IPS-18a (cell line): ENCODE measurements around the gene NEU3.

Experiments used
- H3K27ac ChIP-seq: one replicate; pipeline ENCODE4 v1.5.1; 2013; ENCODE audit warnings: low read length
- H3K27me3 ChIP-seq: one replicate; pipeline ENCODE4 v1.6.1; 2013; ENCODE audit warnings: mild to moderate bottlenecking, low read length; ENCODE audit not compliant: control insufficient read depth, insufficient read depth
- H3K36me3 ChIP-seq: one replicate; pipeline ENCODE4 v1.6.1; 2013; ENCODE audit warnings: low read depth, low read length; ENCODE audit not compliant: control insufficient read depth
- H3K4me1 ChIP-seq: one replicate; pipeline ENCODE4 v1.6.1; 2013; ENCODE audit warnings: low read depth, low read length; ENCODE audit not compliant: control insufficient read depth
- H3K4me3 ChIP-seq: one replicate; pipeline ENCODE4 v1.5.1; 2013; ENCODE audit warnings: low read length
- H3K9ac ChIP-seq: one replicate; pipeline ENCODE4 v1.6.1; 2013; ENCODE audit warnings: mild to moderate bottlenecking, low read length, moderate library complexity
- H3K9me3 ChIP-seq: one replicate; pipeline ENCODE4 v1.6.1; 2013; ENCODE audit warnings: low read depth, low read length; ENCODE audit not compliant: control insufficient read depth

NEU3 gene

DNA sequence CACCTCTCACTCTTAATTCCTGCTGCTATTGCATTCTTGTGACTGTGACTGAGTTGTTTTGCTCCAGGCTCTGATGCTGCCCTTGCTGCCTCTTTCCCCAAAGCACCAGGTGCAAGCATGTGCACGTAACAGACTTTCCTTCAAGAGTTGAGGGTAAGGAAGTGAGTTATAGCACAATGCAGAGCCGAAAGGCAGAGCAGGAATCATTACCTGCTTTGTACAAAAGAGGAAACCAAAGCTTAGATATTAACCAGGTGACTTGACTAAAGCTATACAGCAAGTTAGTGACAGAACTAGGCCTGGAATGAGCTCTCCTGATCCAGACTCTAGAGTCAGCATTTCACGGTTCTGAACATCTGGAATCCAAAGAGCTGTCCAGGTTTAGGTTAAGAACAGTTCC lies 33.6 kb downstream of the NEU3 start:
- Histone ChIP-seq H3K27me3 (no peaks in the 10 kb centered on the region), H3K36me3 (no peaks in the 10 kb centered on the region), H3K4me3 (no peak overlapping the region), H3K4me1 (no peaks in the 10 kb centered on the region), H3K9ac (no peak overlapping the region), H3K27ac (no peak overlapping the region), H3K9me3 (no peaks in the 10 kb centered on the region)

DNA sequence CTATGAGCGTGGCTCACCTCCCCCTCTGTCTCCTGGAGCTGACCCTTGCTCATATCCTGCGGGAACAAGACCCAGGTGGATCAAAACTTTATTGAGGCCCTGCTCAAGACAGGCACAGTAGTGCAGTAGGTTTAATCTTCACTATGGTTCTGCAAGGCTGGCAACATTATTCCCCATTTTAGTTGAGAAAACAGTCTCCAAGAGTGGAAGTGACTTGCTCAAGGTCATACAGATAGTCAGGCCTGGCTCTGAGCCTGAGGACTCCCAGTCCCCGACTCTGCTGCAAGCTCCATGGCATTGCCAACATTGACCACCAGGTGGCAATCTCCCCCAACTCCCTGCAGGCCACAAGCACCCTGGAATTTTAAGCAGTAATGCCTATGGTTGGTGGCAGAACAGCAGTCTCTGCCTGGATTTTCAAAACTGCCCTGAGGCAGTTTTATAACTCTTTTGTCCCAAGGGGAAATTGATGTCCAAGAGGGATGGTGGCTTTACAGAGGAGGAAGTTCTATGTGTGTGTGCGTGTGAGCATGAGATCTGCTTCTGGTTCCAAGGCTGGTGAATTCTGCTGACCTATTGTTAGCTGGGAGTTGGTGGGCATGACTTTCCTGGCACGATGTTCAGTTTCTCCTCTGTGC lies 34.1 kb downstream of the NEU3 start:
- Histone ChIP-seq H3K36me3 (no peaks in the 10 kb centered on the region), H3K4me1 (no peaks in the 10 kb centered on the region), H3K27ac (no peak overlapping the region), H3K9ac (no peak overlapping the region), H3K9me3 (no peaks in the 10 kb centered on the region), H3K4me3 (no peak overlapping the region), H3K27me3 (no peaks in the 10 kb centered on the region)

DNA sequence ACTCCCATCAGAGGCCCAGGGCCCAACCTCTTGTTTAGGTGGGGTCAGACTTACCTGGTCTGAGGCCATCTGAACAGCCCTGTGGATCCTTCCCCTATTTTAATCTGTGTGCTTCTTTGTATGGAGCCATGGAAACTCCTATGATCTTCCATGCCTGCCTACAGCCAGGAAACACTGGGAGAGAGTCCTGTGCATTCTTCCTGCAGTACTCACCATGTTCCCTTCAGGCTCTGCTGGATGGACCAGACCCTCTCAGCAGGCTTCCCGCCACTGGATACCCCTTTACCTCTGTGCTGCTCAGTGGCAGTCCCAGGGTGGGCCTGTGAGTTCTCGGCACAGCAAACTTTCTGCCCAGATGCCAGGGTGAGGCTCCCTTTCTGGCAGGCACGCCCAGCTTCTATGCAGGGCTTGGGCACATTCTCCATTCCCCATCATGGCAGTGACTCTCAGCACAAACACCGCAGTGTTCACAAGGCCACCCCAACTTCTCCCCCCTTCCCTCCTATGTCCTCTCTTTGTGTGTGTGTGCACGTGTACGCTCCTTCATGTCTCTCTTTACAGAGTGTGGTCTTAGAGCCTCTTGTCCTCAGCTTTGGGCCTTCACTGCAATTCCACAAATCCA lies 34.8 kb downstream of the NEU3 start:
- Histone ChIP-seq H3K4me3 (no peak overlapping the region), H3K4me1 (no peaks in the 10 kb centered on the region), H3K27me3 (no peaks in the 10 kb centered on the region), H3K36me3 (no peaks in the 10 kb centered on the region), H3K9me3 (no peaks in the 10 kb centered on the region), H3K27ac (no peak overlapping the region), H3K9ac (no peak overlapping the region)

DNA sequence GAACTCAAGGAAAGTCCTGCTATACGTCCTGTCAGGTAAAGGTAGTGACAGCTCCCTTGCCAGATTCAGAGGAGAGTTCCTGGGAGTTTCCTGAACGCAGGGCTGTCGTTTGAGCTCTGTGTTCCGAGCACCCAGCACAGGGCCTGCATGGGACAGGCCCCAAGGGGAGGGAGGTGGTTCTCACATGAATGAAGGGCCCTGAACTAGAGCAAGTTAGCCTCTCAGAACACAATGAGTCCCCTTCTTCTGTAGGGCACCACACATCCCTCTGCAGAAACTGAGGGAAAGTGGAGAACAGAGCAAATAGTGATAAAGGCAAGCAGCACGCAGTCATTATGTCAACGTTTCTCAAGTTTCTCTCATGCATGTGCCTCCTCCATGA lies 35.3 kb downstream of the NEU3 start:
- Histone ChIP-seq H3K27me3 (no peaks in the 10 kb centered on the region), H3K9me3 (no peaks in the 10 kb centered on the region), H3K4me1 (no peaks in the 10 kb centered on the region), H3K9ac (no peak overlapping the region), H3K27ac (no peak overlapping the region), H3K36me3 (no peaks in the 10 kb centered on the region), H3K4me3 (no peak overlapping the region)

DNA sequence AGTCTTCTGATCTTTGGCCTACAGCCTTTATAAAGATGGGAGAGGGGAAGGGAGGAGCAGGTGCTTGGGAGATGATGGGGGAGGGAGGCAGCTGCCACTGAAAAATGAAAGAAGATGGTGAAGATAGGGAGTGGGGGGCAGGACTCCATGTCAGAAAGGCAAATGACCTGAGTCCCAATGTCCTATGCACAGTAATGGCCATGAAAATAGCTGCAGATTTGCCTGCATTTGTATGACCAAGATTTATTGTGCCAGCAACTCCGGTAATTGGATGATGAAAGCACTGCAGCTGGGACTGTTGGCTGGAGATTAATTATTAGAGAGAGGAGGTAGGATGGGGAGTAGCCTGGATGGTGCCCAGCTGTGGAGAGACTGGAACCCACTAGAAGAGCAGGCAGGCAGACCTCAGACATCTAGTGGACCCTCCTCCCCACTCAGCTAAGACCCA lies 36.1 kb downstream of the NEU3 start:
- H3K27me3 ChIP-seq = no peaks in the 10 kb centered on the region
- H3K27ac ChIP-seq = no peak overlapping the region
- H3K4me3 ChIP-seq = no peak overlapping the region
- no peaks in the 10 kb centered on the region for H3K4me1 ChIP-seq
- no peak overlapping the region for H3K9ac ChIP-seq
- no peaks in the 10 kb centered on the region for H3K9me3 ChIP-seq
- no peaks in the 10 kb centered on the region for H3K36me3 ChIP-seq

DNA sequence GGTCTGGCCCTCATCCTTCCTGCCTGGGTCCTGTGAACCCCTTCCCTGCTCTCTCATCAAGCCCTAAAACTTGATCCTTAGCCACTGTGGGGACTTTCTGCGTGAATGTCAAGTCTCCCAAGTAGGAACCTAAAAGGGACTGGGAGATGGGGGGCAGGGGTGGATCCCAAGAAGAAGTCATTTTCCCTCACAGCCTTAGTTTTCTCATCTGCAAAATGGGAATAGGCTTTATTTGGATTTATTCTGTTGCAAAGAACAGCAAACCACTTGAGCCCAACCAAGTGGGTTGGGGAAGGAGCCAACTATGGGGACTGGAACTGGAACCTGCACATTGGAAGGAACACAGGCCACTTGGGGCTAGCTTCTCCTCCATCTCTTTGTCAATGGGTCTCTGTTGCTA lies 36.8 kb downstream of the NEU3 start:
- H3K27me3 ChIP-seq = no peaks in the 10 kb centered on the region
- no peak overlapping the region for H3K27ac ChIP-seq
- no peaks in the 10 kb centered on the region for H3K4me1 ChIP-seq
- no peak overlapping the region for H3K4me3 ChIP-seq
- H3K9me3 ChIP-seq = no peaks in the 10 kb centered on the region
- H3K36me3 ChIP-seq = no peaks in the 10 kb centered on the region
- no peak overlapping the region for H3K9ac ChIP-seq

DNA sequence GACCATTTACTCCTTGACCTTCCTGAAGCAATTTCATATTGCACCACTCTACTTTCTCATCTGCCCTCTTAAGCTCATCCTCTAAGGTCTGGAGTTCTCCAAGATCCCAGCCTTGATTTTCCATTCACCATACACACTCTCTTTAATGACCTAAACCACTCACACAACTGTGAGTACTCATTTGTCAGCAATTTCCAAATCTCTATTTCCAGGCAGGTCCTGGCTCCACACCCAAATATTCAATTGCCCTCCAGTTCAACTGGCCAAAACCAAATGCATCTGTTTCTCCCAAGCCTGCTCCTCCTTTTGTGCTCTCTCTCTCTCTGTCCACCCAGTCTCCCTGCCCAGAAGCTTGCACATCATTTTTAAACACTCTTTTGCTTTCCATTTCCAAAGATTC lies 39.6 kb downstream of the NEU3 start:
- no peaks in the 10 kb centered on the region for H3K27me3 ChIP-seq
- H3K27ac ChIP-seq = no peak overlapping the region

DNA sequence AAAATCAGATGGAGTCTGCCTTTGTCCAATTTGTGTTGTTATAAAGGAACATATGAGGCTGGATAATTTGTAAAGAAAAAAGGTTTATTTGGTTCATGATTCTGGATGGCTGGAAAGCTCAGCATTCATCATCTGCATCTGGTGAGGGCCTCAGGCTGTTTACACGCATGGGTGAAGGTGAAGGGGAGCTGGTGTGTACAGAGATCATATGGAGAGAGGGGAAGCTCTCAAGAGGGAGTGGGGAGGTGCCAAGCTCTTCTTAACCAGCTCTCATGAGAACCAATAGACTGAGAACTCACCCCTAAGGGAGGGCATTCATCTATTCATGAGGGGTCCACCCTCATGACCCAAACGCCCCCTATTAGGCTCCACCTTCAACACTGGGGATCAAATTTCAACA lies 40.0 kb downstream of the NEU3 start:
- no peaks in the 10 kb centered on the region for H3K36me3 ChIP-seq
- H3K27ac ChIP-seq = no peak overlapping the region
- no peak overlapping the region for H3K4me3 ChIP-seq
- H3K4me1 ChIP-seq = no peaks in the 10 kb centered on the region
- no peaks in the 10 kb centered on the region for H3K9me3 ChIP-seq
- H3K27me3 ChIP-seq = no peaks in the 10 kb centered on the region
- H3K9ac ChIP-seq = no peak overlapping the region

More for the DNA sequence above, 39.6 kb downstream of the NEU3 start:
- no peaks in the 10 kb centered on the region for H3K36me3 ChIP-seq
- H3K9me3 ChIP-seq = no peaks in the 10 kb centered on the region
- H3K4me1 ChIP-seq = no peaks in the 10 kb centered on the region
- no peak overlapping the region for H3K4me3 ChIP-seq
- H3K9ac ChIP-seq = no peak overlapping the region

DNA sequence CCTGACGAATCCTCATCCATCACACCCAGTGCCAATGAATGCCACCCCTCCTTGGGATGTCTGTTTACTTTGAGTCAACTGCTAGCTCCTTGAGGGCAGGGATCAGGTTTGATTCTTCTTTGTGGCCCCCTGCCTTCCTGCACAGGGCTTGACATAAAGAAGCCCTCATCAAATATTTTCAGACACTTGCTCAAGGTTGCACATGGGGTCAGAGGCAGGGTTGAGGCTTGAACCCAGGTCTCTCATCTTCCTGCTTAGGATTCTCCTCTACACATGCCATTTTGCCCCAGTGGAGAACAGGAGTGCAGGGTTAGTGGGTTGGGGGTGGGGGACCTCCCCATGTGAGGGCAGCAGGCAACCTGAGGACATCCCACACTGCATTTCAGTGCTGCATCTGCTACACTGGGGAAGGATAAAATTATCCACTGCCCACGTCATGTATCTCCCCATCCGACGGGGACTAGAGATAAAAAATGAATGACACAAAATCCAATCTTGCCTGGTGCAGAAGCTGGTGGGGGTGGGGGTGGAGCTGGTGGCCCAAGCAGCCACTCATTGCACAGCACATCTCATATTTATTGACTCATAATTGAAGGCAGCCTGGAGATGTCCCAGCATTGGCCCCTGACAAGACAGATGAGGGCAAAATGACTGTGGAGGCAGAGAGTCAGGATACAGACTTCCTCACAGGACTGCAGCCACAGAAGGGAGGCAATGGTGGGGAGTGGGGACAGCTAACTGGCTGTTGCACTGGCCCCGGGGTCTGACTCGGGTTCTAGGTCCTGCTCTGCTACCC lies 41.3 kb downstream of the NEU3 start:
- H3K4me1 ChIP-seq = no peaks in the 10 kb centered on the region
- no peaks in the 10 kb centered on the region for H3K9me3 ChIP-seq
- H3K4me3 ChIP-seq = no peak overlapping the region
- no peak overlapping the region for H3K9ac ChIP-seq
- H3K36me3 ChIP-seq = no peaks in the 10 kb centered on the region
- no peak overlapping the region for H3K27ac ChIP-seq
- no peaks in the 10 kb centered on the region for H3K27me3 ChIP-seq

DNA sequence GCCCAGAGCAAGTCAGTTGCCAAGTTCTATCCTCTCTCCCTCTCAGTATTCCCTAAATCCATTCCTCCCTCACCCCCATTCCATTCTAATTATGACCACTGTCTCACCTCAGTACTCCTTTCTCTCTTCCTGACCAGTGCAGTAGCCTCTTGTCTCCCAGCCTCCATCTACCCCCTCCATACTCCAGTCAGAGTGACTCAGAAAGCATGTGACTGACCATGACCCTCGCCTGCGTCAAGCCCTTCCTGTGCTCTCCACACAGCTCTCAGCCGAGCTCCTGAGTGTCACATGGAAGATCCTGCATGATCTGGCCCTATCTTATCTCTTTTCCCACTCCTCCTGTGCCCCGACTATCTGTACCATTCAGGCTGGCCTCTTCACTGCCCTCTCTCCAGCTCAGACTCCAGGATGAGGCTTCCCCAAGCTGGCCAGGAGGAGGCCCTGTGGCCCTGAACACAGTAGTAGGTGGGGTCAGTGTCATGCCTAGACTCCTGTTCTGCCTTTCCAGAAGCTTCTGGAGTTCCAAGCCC lies 42.6 kb downstream of the NEU3 start:
- H3K9me3 ChIP-seq = no peaks in the 10 kb centered on the region
- no peak overlapping the region for H3K4me3 ChIP-seq
- H3K36me3 ChIP-seq = no peaks in the 10 kb centered on the region
- no peak overlapping the region for H3K27ac ChIP-seq
- H3K4me1 ChIP-seq = no peaks in the 10 kb centered on the region
- no peaks in the 10 kb centered on the region for H3K27me3 ChIP-seq
- H3K9ac ChIP-seq = no peak overlapping the region

DNA sequence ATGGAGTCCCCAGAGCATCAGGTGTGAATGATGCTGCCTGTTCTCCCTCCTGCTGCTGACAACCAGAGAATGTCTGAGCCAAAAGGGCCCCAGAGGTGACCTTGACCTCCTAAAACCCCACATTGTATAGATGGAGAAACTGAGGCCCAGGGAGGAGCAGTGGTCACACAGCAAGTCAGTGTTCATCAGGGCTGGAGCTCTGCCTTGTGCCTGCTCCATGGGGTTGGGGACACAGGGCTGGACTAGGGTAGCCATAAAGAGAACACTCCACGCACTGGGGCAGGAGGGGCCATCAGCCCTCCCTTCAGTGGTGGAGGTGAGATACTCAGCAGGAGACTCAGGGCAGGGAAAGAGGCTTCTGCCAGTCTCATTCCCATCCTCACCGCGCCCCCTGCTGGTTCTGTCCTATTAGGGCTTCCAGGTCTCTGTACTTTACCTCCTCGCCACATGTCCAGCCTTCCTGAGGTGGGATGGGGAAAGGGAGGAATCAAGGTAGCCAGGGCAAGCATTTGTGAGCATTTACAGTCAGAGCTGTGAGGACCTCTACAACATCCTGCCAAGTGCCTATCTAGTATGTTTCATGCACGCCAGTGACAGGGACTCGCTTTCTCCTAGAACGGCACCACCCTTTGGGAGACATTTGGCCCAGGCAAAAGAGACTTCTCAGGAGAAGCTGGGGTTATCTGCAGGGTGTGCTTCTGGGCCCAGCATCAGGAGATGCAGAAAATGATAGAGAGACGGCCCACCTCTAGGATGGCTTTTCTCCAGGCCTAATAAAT lies 43.2 kb downstream of the NEU3 start:
- Histone ChIP-seq H3K9me3 (no peaks in the 10 kb centered on the region), H3K4me1 (no peaks in the 10 kb centered on the region), H3K36me3 (no peaks in the 10 kb centered on the region), H3K9ac (no peak overlapping the region), H3K27me3 (no peaks in the 10 kb centered on the region), H3K27ac (no peak overlapping the region), H3K4me3 (no peak overlapping the region)
